Panc1 (cell line): ENCODE measurements around the gene TSTD2.
A peak's percentile ranks its signal among the peaks of the same experiment; 100 is the strongest.

Experiments used
- POLR2AphosphoS5 ChIP-seq: IDR thresholded peaks from 2 replicates; pipeline ENCODE4 v1.6.1; 2012; ENCODE audit warnings: mild to moderate bottlenecking, low read depth, low read length, moderate library complexity
- SIN3A ChIP-seq: IDR thresholded peaks from 2 replicates; pipeline ENCODE4 v1.6.1; 2012; ENCODE audit warnings: low read depth, mild to moderate bottlenecking, low read length, moderate library complexity, borderline replicate concordance; ENCODE audit not compliant: insufficient read depth
- TCF7L2 ChIP-seq: IDR thresholded peaks from 2 replicates; pipeline ENCODE4 v1.6.1; 2011; ENCODE audit warnings: mild to moderate bottlenecking, low read depth, low read length, inconsistent platforms
- TF ChIP-seq, protein P1 (sequence below): fragments of 450-650 bp; IDR thresholded peaks from 2 replicates; pipeline ENCODE4 v1.5.1; 2017; ENCODE audit warnings: mild to moderate bottlenecking
- TF ChIP-seq, protein P2 (sequence below), 2 experiments: IDR thresholded peaks; 2 replicates each; pipeline ENCODE4 v1.6.1; 2011 to 2012; ENCODE audit warnings: low read depth in 2 of 2, control low read depth in 1 of 2, low read length in 1 of 2, mild to moderate bottlenecking in 1 of 2, moderate library complexity in 1 of 2; ENCODE audit not compliant: insufficient read depth in 1 of 2

DNA sequence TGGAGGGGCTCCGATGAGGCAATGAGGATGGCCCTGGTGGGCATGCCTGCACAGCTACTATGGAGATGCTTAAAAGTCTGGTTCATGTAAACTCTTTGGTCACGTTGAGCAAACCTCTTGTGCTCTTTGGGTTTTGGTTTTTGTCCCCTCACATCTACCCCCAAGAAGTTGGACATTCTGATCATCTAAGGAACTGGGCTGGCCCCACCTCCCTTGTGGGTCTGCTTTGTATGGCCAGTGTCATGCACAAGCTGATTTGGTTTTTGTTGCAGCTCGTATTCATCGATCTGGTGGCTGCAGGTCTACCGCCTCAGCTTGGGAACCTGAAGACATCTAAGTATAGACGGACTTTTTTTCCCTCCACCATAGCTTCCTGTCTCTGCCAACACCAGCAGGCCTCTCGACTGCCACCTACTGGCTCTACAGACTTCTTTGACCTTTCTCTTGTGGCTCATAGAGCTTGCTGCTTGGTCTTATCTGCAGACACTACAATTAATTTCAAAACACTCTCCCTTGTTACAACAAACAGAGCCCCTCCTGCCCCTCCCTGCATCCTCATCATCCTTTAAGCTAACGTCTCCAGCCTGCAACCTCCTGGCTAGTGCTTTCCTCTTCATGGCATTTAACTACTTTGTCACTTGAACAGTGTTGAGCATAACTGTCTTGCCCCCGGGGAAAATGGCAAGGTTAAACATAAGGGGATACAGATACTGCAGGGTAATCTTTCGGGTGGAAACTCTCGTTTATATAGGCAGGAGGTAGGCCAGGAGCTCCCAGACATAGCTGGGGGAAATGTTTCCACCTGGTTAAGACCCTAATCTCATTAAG is 34.5 kb downstream of the TSTD2 start:
- TF ChIP-seq, protein P1, sequence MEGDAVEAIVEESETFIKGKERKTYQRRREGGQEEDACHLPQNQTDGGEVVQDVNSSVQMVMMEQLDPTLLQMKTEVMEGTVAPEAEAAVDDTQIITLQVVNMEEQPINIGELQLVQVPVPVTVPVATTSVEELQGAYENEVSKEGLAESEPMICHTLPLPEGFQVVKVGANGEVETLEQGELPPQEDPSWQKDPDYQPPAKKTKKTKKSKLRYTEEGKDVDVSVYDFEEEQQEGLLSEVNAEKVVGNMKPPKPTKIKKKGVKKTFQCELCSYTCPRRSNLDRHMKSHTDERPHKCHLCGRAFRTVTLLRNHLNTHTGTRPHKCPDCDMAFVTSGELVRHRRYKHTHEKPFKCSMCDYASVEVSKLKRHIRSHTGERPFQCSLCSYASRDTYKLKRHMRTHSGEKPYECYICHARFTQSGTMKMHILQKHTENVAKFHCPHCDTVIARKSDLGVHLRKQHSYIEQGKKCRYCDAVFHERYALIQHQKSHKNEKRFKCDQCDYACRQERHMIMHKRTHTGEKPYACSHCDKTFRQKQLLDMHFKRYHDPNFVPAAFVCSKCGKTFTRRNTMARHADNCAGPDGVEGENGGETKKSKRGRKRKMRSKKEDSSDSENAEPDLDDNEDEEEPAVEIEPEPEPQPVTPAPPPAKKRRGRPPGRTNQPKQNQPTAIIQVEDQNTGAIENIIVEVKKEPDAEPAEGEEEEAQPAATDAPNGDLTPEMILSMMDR = peak; percentile 87
- no peak for TF ChIP-seq TCF7L2
- no peak for TF ChIP-seq POLR2AphosphoS5
- TF ChIP-seq, protein P2, sequence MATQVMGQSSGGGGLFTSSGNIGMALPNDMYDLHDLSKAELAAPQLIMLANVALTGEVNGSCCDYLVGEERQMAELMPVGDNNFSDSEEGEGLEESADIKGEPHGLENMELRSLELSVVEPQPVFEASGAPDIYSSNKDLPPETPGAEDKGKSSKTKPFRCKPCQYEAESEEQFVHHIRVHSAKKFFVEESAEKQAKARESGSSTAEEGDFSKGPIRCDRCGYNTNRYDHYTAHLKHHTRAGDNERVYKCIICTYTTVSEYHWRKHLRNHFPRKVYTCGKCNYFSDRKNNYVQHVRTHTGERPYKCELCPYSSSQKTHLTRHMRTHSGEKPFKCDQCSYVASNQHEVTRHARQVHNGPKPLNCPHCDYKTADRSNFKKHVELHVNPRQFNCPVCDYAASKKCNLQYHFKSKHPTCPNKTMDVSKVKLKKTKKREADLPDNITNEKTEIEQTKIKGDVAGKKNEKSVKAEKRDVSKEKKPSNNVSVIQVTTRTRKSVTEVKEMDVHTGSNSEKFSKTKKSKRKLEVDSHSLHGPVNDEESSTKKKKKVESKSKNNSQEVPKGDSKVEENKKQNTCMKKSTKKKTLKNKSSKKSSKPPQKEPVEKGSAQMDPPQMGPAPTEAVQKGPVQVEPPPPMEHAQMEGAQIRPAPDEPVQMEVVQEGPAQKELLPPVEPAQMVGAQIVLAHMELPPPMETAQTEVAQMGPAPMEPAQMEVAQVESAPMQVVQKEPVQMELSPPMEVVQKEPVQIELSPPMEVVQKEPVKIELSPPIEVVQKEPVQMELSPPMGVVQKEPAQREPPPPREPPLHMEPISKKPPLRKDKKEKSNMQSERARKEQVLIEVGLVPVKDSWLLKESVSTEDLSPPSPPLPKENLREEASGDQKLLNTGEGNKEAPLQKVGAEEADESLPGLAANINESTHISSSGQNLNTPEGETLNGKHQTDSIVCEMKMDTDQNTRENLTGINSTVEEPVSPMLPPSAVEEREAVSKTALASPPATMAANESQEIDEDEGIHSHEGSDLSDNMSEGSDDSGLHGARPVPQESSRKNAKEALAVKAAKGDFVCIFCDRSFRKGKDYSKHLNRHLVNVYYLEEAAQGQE (IDR thresholded peaks at IDR 0.05; ENCODE audit: insufficient read depth in 1 of 2, low read depth in 2 of 2, low read length in 1 of 2) = no peak
- TF ChIP-seq SIN3A = no peak
